Measurements from ENCODE around the gene APOB.

The APOB gene

GRCh38 chr2:21059885-21060610 is 16.2 kb upstream of the APOB start:
- TF ChIP-seq GABPA (IDR thresholded peaks at IDR 0.05; ENCODE audit: low read depth) (no peak), POLR2AphosphoS5 (IDR thresholded peaks at IDR 0.05; ENCODE audit: low read depth) (no peak), CTCF (IDR thresholded peaks at IDR 0.05; ENCODE audit: insufficient read depth, low read length) (no peak), SPI1 (IDR thresholded peaks at IDR 0.05; ENCODE audit: borderline replicate concordance, low read depth) (no peak)
- TF ChIP-seq, protein P1, sequence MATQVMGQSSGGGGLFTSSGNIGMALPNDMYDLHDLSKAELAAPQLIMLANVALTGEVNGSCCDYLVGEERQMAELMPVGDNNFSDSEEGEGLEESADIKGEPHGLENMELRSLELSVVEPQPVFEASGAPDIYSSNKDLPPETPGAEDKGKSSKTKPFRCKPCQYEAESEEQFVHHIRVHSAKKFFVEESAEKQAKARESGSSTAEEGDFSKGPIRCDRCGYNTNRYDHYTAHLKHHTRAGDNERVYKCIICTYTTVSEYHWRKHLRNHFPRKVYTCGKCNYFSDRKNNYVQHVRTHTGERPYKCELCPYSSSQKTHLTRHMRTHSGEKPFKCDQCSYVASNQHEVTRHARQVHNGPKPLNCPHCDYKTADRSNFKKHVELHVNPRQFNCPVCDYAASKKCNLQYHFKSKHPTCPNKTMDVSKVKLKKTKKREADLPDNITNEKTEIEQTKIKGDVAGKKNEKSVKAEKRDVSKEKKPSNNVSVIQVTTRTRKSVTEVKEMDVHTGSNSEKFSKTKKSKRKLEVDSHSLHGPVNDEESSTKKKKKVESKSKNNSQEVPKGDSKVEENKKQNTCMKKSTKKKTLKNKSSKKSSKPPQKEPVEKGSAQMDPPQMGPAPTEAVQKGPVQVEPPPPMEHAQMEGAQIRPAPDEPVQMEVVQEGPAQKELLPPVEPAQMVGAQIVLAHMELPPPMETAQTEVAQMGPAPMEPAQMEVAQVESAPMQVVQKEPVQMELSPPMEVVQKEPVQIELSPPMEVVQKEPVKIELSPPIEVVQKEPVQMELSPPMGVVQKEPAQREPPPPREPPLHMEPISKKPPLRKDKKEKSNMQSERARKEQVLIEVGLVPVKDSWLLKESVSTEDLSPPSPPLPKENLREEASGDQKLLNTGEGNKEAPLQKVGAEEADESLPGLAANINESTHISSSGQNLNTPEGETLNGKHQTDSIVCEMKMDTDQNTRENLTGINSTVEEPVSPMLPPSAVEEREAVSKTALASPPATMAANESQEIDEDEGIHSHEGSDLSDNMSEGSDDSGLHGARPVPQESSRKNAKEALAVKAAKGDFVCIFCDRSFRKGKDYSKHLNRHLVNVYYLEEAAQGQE (IDR thresholded peaks at IDR 0.05; ENCODE audit: insufficient replicate concordance, low read depth), result no peak
- Histone ChIP-seq H3K27ac (replicated peaks) (no peak overlapping the region), H3K4me3 (replicated peaks; ENCODE audit: insufficient read depth, low read length) (no peak overlapping the region), H3K27me3 (ENCODE audit: insufficient read depth, poor library complexity, severe bottlenecking) (no peaks in the 10 kb centered on the region)
- DNase-seq (ENCODE audit: low read depth in 1 of 2, low spot score in 1 of 2), result no peak

DNA sequence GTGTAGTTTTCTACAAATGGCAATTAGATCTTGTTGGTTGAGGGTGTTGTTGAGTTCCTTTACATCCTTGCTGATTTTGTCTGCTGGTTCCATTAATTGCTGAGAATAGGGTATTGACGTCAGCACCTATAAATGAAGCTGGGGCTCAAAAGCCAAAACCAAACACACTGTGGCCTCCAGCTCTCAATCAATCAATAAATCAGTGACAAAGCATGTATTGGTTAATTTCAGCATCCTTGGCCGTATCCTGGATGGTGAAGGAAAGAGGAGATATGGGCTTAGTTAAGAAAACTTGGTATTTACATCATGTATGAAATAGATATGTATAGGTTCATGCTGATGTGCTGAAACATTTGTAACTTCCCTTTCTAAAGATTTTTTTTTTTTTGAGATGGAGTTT is 13.2 kb upstream of the APOB start:
- no peak overlapping the region for H3K27ac ChIP-seq (replicated peaks)
- DNase-seq (ENCODE audit: low read depth in 1 of 2, low spot score in 1 of 2), result no peak
- H3K27me3 ChIP-seq (ENCODE audit: insufficient read depth, poor library complexity, severe bottlenecking), result no peaks in the 10 kb centered on the region
- H3K4me3 ChIP-seq (replicated peaks; ENCODE audit: insufficient read depth, low read length), result no peak overlapping the region
- TF ChIP-seq GABPA (IDR thresholded peaks at IDR 0.05; ENCODE audit: low read depth) (no peak), SPI1 (IDR thresholded peaks at IDR 0.05; ENCODE audit: borderline replicate concordance, low read depth) (no peak), POLR2AphosphoS5 (IDR thresholded peaks at IDR 0.05; ENCODE audit: low read depth) (no peak), CTCF (IDR thresholded peaks at IDR 0.05; ENCODE audit: insufficient read depth, low read length) (no peak)
- TF ChIP-seq, protein P1 (IDR thresholded peaks at IDR 0.05; ENCODE audit: insufficient replicate concordance, low read depth), result no peak

DNA sequence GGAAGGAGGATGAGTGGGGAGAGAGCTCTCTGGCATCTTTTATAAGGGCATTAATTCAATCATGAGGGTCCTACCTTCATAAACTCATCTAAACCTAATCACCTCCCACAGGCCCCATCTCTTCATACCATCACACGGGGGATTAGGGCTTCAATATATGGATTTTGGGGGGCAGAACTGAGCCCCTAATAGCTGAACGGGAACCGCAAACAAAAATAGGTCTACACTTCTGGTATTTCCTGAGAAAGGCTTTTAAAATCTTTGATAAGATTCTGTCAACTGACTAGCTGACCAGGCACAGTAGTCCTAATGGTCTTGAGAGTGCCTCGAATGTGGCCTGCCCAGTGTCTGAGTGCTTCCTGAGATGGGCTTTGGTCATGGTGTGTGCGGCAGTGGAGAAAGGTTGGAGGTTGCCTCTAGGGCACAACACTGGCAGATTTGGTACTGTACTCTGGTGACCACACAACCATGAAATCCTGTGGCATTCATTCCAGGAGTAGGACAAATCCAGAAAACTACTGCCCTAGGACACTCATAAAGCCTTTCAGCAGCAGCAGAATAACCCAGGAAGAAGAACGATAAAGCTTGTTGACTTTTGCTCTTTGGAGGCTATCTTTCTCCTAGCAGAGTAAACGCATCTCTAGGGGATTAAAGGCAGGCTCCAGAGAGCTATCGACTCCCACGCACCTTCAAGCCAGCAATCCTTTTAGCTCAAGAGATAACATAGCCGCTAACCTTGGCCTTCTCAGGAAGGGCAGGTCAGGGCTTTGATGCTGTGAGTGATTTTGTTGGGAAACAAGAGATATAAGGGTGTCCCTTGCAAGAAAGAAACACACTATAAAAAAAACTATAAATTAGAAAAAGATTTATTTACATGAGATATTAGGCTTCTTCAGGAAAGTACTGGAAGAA is 12.3 kb upstream of the APOB start:
- no peak overlapping the region for H3K4me3 ChIP-seq (replicated peaks; ENCODE audit: insufficient read depth, low read length)
- H3K27me3 ChIP-seq (ENCODE audit: insufficient read depth, poor library complexity, severe bottlenecking), result no peaks in the 10 kb centered on the region
- H3K27ac ChIP-seq (replicated peaks), result no peak overlapping the region
- no peak for TF ChIP-seq CTCF (IDR thresholded peaks at IDR 0.05; ENCODE audit: insufficient read depth, low read length)
- no peak for TF ChIP-seq SPI1 (IDR thresholded peaks at IDR 0.05; ENCODE audit: borderline replicate concordance, low read depth)
- no peak for TF ChIP-seq POLR2AphosphoS5 (IDR thresholded peaks at IDR 0.05; ENCODE audit: low read depth)
- no peak for TF ChIP-seq GABPA (IDR thresholded peaks at IDR 0.05; ENCODE audit: low read depth)
- TF ChIP-seq, protein P1 (IDR thresholded peaks at IDR 0.05; ENCODE audit: insufficient replicate concordance, low read depth), result no peak
- no peak for DNase-seq (ENCODE audit: low read depth in 1 of 2, low spot score in 1 of 2)

Data from HL-60 (cell line).